HepG2 (cell line): ENCODE data around the gene RPS6KA2. TPM values are rescaled to one million over a fixed set of nuclear protein-coding genes. Genes with fewer than 3 reads are reported as not detected.

Experiments
- ATAC-seq: fragments of 200-7000 bp; cut with Tn5 transposase; 3 replicates; pipeline ENCODE4 v1.9.1; 2020; ENCODE audit warnings: mild to moderate bottlenecking, moderate library complexity
- BruUV-seq: library from RNA; stranded (reverse); fragments of 400-500 nt; replicated peaks from 2 replicates; lab custom pipeline; 2021; lab: Mats Ljungman, UMichigan
- CTCF ChIA-PET: fragments of 300-600 bp; formaldehyde crosslinking; extraction: SDS; loops from one replicate; lab custom pipeline; 2021; ENCODE audit warnings: low total read pairs, inconsistent platforms, low intra/inter-chr PET ratio; lab: Yijun Ruan, JAX
- POLR2A ChIA-PET: fragments of 350-600 bp; sonication (Branson Sonifier 250); formaldehyde crosslinking; loops from one replicate; lab custom pipeline; 2020; ENCODE audit warnings: antibody characterized with exemption, inconsistent platforms; lab: Yijun Ruan, JAX
- DNase-seq: peaks from one replicate; pipeline ENCODE4 v3.0.0-alpha.2; 2015; ENCODE audit warnings: low spot score
- FAIRE-seq: peaks from 3 replicates; lab custom pipeline; 2011; peaks lifted over from hg19 to GRCh38; lab: Jason Lieb, UNC
- H2AFZ ChIP-seq: one replicate; pipeline ENCODE4 v1.6.1; 2011; ENCODE audit warnings: low read length, inconsistent platforms
- H3K27ac ChIP-seq: fragments of 300-600 bp; 3 replicates; pipeline ENCODE4 v1.8.0; 2011; ENCODE audit warnings: mixed run types, mild to moderate bottlenecking, mixed read lengths, low read length, inconsistent platforms; ENCODE audit not compliant: insufficient read depth; ENCODE audit errors: extremely low read length
- H3K27me3 ChIP-seq, 2 experiments: fragments of 200-600 bp in 1 of 2; 2 replicates in 1 of 2; 3 replicates in 1 of 2; pipeline versions ENCODE4 v1.6.0 to v1.8.0; 2011; ENCODE audit warnings: low read length in 2 of 2, mild to moderate bottlenecking in 2 of 2, moderate library complexity in 2 of 2, inconsistent platforms in 1 of 2; ENCODE audit not compliant: insufficient read depth in 2 of 2, control insufficient read depth in 1 of 2
- H3K36me3 ChIP-seq, 2 experiments: fragments of 200-600 bp in 1 of 2; replicated peaks in 1 of 2; 2 replicates in 1 of 2; 3 replicates in 1 of 2; pipeline versions ENCODE4 v1.5.1 to v1.8.0; 2011; ENCODE audit warnings: low read length in 2 of 2, inconsistent platforms in 1 of 2; ENCODE audit not compliant: insufficient read depth in 2 of 2, control insufficient read depth in 1 of 2
- H3K4me1 ChIP-seq: 2 replicates; pipeline ENCODE4 v1.5.1; 2012; ENCODE audit warnings: low read length, inconsistent platforms; ENCODE audit not compliant: insufficient read depth
- H3K4me2 ChIP-seq: 2 replicates; pipeline ENCODE4 v1.6.0; 2011; ENCODE audit warnings: low read depth, low read length, inconsistent platforms
- H3K4me3 ChIP-seq, 3 experiments: fragments of 200-600 bp in 1 of 3; sonication (generic), shearing (Covaris generic) in 1 of 3; replicated peaks in 1 of 3; 2 replicates each; pipeline ENCODE4 v1.5.1; 2011 to 2016; ENCODE audit warnings: low read length in 3 of 3, inconsistent platforms in 2 of 3, low read depth in 2 of 3, mild to moderate bottlenecking in 2 of 3, control low read depth in 1 of 3, mixed read lengths in 1 of 3; ENCODE audit not compliant: insufficient read depth in 1 of 3
- H3K79me2 ChIP-seq: one replicate; pipeline ENCODE4 v1.6.1; 2011; ENCODE audit warnings: low read length, inconsistent platforms; ENCODE audit not compliant: insufficient read depth
- H3K9ac ChIP-seq: 2 replicates; pipeline ENCODE4 v1.6.0; 2011; ENCODE audit warnings: mild to moderate bottlenecking, low read depth, low read length, inconsistent platforms; ENCODE audit not compliant: insufficient read depth
- H3K9me3 ChIP-seq: 2 replicates; pipeline ENCODE4 v1.5.1; 2012; ENCODE audit warnings: mild to moderate bottlenecking, low read length
- H4K20me1 ChIP-seq: 2 replicates; pipeline ENCODE4 v1.6.0; 2011; ENCODE audit warnings: inconsistent platforms, mild to moderate bottlenecking, low read length, moderate library complexity; ENCODE audit not compliant: insufficient read depth
- BORCS8-MEF2B ChIP-seq: sonication (generic); formaldehyde crosslinking; IDR thresholded peaks from 2 replicates; pipeline ENCODE4 v1.8.0; 2022; ENCODE audit warnings: mild to moderate bottlenecking, missing genetic modification reagents
- ZIK1 ChIP-seq: sonication (generic); formaldehyde crosslinking; IDR thresholded peaks from 2 replicates; pipeline ENCODE4 v1.5.0; 2020; ENCODE audit warnings: mild to moderate bottlenecking, low read depth, missing genetic modification reagents, borderline replicate concordance
- ZNF646 ChIP-seq: sonication (generic); formaldehyde crosslinking; IDR thresholded peaks from 2 replicates; pipeline ENCODE4 v1.9.0; 2021; ENCODE audit warnings: mild to moderate bottlenecking, missing genetic modification reagents
- ZNF782 ChIP-seq: sonication (generic); formaldehyde crosslinking; IDR thresholded peaks from 2 replicates; pipeline ENCODE4 v1.4.0; 2020; ENCODE audit warnings: missing genetic modification reagents, mild to moderate bottlenecking, borderline replicate concordance
- WGBS: methylation state at CpG from one replicate; pipeline ENCODE4 v1.1.6; 2017; ENCODE audit warnings: low lambda C conversion rate; 5-methylcytosine and 5-hydroxymethylcytosine counted together
- in situ Hi-C: cut with HindIII; loops from 2 replicates; pipeline ENCODE4 v1.10.0; 2017; ENCODE audit warnings: low pct_unique_long_range_greater_than_20kb; ENCODE audit not compliant: extremely low pct_ligation_motif_present
- intact Hi-C: fragments of 100-400 bp; cut with micrococcal nuclease; formaldehyde crosslinking; loops from one replicate; pipeline ENCODE4 v1.10.0; 2022; ENCODE audit not compliant: unreplicated experiment
- polyA plus RNA-seq, 8 experiments: library from polyadenylated mRNA; depleted of rRNA in 3 of 8; stranded (reverse) in 7 of 8; unstranded in 1 of 8; fragments of >200 nt; fragmentation: Illumina TruSeq in 4 of 8; extraction: Trizol in 4 of 8; gene quantifications; 2 replicates each; pipeline versions ENCODE4 v1.2.1 to v1.2.3, GENCODE V29; 2011 to 2016; ENCODE audit warnings: low read depth in 4 of 8, missing spikeins in 1 of 8, mixed read lengths in 1 of 8; ENCODE audit not compliant: insufficient read depth in 1 of 8
- total RNA-seq, 5 experiments: library from RNA; depleted of rRNA; stranded (reverse); fragments of >200 nt; fragmentation: Illumina TruSeq; extraction: Trizol; gene quantifications; 2 replicates each; pipeline ENCODE4 v1.2.3, GENCODE V29; 2016; ENCODE audit warnings: low read depth in 1 of 5
- TF ChIP-seq, protein P1 (sequence below): sonication (generic); formaldehyde crosslinking; IDR thresholded peaks from 2 replicates; pipeline ENCODE4 v1.4.0; 2020; ENCODE audit warnings: missing genetic modification reagents
- TF ChIP-seq, protein P2 (sequence below): sonication (generic); formaldehyde crosslinking; IDR thresholded peaks from 2 replicates; pipeline ENCODE4 v1.4.0; 2020; ENCODE audit warnings: missing genetic modification reagents, borderline replicate concordance

Gene RPS6KA2
- total and polyA plus RNA-seq, 2 of the 13 experiments (the other 11 are each of a cell fraction or from before 2014, with no cell fraction given) = 0.22 to 0.38 TPM

DNA sequence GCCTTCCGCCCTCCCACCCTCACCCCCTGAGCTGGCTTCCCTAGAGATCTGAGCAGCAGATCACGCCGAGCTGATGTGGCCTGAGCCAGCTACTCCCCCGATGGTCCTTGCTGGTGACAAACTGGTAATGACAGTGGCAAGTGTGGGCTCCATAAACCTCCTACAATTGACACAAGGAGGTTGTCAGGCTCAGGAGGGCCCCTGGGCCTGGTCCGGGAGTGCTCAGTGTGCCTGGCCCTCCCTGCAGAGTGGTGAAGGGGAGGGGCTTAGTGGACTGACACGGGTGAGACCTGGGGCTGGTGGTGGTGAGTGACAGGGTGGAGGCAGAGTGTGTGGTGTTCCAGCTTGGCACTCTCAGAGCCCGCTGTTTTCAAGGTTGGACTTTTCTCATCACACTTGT is 221.7 kb downstream of the RPS6KA2 start:
- Histone ChIP-seq H3K9ac (no peak overlapping the region), H3K27ac (no peak overlapping the region), H3K9me3 (no peaks in the 10 kb centered on the region), H3K79me2 (no peaks in the 10 kb centered on the region), H3K4me1 (peaks cover 44% of the 10 kb centered on the region), H3K4me2 (no peak overlapping the region), H3K27me3 (peaks cover 5 to 55% of the 10 kb centered on the region in 2 experiments), H3K36me3 (no peaks in the 10 kb centered on the region), H4K20me1 (no peaks in the 10 kb centered on the region), H3K4me3 (no peak overlapping the region), H2AFZ (no peak overlapping the region)
- DNase-seq (no peak), FAIRE-seq (no peak), ATAC-seq (0 out of 3 replicates have a peak, but pooled peaks have one; percentile 1)
- WGBS = 18% methylated on average over 7 of the region's 7 CpGs
- POLR2A ChIA-PET = interaction anchor here (0.7 kb wide), 1 partner anchor 45 kb away, joined by 3 read pairs; no protein-coding TSS in a partner anchor
- CTCF ChIA-PET = no interaction called here
- intact Hi-C loops (no loop called here), in situ Hi-C loops (no loop called here)
- BruUV-seq = no TSS peak
- TF ChIP-seq ZIK1 (CRISPR knock-in tag) (no peak), ZNF646 (0 out of 2 replicates have a peak, but pooled peaks have one; percentile 21), ZNF782 (CRISPR knock-in tag) (0 out of 2 replicates have a peak, but pooled peaks have one; percentile 10), BORCS8-MEF2B (CRISPR knock-in tag) (0 out of 2 replicates have a peak, but pooled peaks have one; percentile 28)
- TF ChIP-seq, protein P1, sequence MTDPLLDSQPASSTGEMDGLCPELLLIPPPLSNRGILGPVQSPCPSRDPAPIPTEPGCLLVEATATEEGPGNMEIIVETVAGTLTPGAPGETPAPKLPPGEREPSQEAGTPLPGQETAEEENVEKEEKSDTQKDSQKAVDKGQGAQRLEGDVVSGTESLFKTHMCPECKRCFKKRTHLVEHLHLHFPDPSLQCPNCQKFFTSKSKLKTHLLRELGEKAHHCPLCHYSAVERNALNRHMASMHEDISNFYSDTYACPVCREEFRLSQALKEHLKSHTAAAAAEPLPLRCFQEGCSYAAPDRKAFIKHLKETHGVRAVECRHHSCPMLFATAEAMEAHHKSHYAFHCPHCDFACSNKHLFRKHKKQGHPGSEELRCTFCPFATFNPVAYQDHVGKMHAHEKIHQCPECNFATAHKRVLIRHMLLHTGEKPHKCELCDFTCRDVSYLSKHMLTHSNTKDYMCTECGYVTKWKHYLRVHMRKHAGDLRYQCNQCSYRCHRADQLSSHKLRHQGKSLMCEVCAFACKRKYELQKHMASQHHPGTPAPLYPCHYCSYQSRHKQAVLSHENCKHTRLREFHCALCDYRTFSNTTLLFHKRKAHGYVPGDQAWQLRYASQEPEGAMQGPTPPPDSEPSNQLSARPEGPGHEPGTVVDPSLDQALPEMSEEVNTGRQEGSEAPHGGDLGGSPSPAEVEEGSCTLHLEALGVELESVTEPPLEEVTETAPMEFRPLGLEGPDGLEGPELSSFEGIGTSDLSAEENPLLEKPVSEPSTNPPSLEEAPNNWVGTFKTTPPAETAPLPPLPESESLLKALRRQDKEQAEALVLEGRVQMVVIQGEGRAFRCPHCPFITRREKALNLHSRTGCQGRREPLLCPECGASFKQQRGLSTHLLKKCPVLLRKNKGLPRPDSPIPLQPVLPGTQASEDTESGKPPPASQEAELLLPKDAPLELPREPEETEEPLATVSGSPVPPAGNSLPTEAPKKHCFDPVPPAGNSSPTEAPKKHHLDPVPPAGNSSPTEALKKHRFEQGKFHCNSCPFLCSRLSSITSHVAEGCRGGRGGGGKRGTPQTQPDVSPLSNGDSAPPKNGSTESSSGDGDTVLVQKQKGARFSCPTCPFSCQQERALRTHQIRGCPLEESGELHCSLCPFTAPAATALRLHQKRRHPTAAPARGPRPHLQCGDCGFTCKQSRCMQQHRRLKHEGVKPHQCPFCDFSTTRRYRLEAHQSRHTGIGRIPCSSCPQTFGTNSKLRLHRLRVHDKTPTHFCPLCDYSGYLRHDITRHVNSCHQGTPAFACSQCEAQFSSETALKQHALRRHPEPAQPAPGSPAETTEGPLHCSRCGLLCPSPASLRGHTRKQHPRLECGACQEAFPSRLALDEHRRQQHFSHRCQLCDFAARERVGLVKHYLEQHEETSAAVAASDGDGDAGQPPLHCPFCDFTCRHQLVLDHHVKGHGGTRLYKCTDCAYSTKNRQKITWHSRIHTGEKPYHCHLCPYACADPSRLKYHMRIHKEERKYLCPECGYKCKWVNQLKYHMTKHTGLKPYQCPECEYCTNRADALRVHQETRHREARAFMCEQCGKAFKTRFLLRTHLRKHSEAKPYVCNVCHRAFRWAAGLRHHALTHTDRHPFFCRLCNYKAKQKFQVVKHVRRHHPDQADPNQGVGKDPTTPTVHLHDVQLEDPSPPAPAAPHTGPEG (CRISPR knock-in tag) = no peak
- TF ChIP-seq, protein P2, sequence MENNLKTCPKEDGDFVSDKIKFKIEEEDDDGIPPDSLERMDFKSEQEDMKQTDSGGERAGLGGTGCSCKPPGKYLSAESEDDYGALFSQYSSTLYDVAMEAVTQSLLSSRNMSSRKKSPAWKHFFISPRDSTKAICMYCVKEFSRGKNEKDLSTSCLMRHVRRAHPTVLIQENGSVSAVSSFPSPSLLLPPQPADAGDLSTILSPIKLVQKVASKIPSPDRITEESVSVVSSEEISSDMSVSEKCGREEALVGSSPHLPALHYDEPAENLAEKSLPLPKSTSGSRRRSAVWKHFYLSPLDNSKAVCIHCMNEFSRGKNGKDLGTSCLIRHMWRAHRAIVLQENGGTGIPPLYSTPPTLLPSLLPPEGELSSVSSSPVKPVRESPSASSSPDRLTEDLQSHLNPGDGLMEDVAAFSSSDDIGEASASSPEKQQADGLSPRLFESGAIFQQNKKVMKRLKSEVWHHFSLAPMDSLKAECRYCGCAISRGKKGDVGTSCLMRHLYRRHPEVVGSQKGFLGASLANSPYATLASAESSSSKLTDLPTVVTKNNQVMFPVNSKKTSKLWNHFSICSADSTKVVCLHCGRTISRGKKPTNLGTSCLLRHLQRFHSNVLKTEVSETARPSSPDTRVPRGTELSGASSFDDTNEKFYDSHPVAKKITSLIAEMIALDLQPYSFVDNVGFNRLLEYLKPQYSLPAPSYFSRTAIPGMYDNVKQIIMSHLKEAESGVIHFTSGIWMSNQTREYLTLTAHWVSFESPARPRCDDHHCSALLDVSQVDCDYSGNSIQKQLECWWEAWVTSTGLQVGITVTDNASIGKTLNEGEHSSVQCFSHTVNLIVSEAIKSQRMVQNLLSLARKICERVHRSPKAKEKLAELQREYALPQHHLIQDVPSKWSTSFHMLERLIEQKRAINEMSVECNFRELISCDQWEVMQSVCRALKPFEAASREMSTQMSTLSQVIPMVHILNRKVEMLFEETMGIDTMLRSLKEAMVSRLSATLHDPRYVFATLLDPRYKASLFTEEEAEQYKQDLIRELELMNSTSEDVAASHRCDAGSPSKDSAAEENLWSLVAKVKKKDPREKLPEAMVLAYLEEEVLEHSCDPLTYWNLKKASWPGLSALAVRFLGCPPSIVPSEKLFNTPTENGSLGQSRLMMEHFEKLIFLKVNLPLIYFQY (CRISPR knock-in tag) = no peak
